Calu3 (cell line): ENCODE data around the gene SLAMF9. TPM values are rescaled to one million over a fixed set of nuclear protein-coding genes. Genes with fewer than 3 reads are reported as not detected.

ENCODE experiments used
- BruUV-seq: library from RNA; stranded (reverse); fragments of 400-500 nt; replicated peaks from 2 replicates; lab custom pipeline; 2021; lab: Mats Ljungman, UMichigan
- CTCF ChIA-PET: fragments of 300-600 bp; sonication (Branson Sonifier 250); formaldehyde crosslinking; loops from one replicate; lab custom pipeline; 2022; ENCODE audit warnings: antibody characterized with exemption; lab: Charles Lee
- DNase-seq: peaks from one replicate; pipeline ENCODE4 v3.0.0; 2022
- H3K27ac Mint-ChIP-seq: one replicate; pipeline ENCODE4 v1.8.0; 2022; ENCODE audit warnings: mixed read lengths; ENCODE audit not compliant: unreplicated experiment
- H3K27me3 Mint-ChIP-seq: one replicate; pipeline ENCODE4 v1.8.0; 2022; ENCODE audit warnings: mixed read lengths; ENCODE audit not compliant: unreplicated experiment
- H3K36me3 Mint-ChIP-seq: one replicate; pipeline ENCODE4 v1.8.0; 2022; ENCODE audit warnings: mild to moderate bottlenecking, moderate library complexity, mixed read lengths; ENCODE audit not compliant: insufficient read depth, unreplicated experiment
- H3K4me1 Mint-ChIP-seq: one replicate; pipeline ENCODE4 v1.8.0; 2022; ENCODE audit warnings: mild to moderate bottlenecking, low read depth, mixed read lengths; ENCODE audit not compliant: unreplicated experiment
- H3K4me3 Mint-ChIP-seq: one replicate; pipeline ENCODE4 v1.8.0; 2022; ENCODE audit warnings: mild to moderate bottlenecking, low read depth, moderate library complexity, mixed read lengths; ENCODE audit not compliant: unreplicated experiment
- H3K9me3 Mint-ChIP-seq: one replicate; pipeline ENCODE4 v1.8.0; 2022; ENCODE audit warnings: low read depth, mixed read lengths; ENCODE audit not compliant: unreplicated experiment
- intact Hi-C: fragments of 100-400 bp; cut with micrococcal nuclease; formaldehyde crosslinking; loops from one replicate; pipeline ENCODE4 v1.10.0; 2022; ENCODE audit not compliant: unreplicated experiment
- total RNA-seq: library from RNA; stranded (reverse); gene quantifications from 2 replicates; pipeline ENCODE4 v1.2.3, GENCODE V29; 2022
- TF ChIP-seq, protein P1 (sequence below): fragments of 200-600 bp; IDR thresholded peaks from one replicate; pipeline ENCODE4 v1.8.0; 2022; ENCODE audit warnings: antibody characterized with exemption; ENCODE audit not compliant: unreplicated experiment

Gene SLAMF9
- total RNA-seq, 1 experiment from 2014 or later, result not detected

DNA sequence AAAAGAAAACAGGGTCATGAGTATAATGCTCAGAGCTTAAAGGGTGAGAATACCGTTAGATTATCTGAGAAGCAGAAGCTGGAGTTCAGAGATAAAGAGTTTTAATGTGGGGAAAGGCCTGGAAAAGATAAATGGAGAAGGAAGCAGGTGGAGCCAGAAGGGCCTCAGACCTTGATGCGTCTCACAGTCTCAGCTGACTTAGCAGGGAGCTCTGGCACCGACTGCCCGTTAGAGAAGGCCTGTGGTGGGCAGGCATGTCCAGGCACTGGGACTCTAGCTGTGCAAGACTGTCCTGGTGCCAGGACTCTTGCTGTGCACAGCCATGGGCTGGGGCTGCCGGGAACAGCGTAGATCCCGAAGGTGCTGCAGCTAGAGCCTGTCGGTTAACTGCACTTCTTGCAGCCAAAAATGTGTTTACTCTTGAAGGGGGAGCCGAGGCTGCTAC is 3.8 kb upstream of the SLAMF9 start:
- H3K4me1 Mint-ChIP-seq, result peaks cover 28% of the 10 kb centered on the region
- CTCF ChIA-PET, result interaction anchor here (1.9 kb wide), 1 partner anchor 50 kb away, joined by 6 read pairs; no protein-coding TSS in a partner anchor
- no peak overlapping the region for H3K4me3 Mint-ChIP-seq
- no peak for DNase-seq
- H3K27me3 Mint-ChIP-seq, result peaks cover 56% of the 10 kb centered on the region
- no peak overlapping the region for H3K27ac Mint-ChIP-seq
- BruUV-seq, result no TSS peak
- no peaks in the 10 kb centered on the region for H3K9me3 Mint-ChIP-seq
- TF ChIP-seq, protein P1, sequence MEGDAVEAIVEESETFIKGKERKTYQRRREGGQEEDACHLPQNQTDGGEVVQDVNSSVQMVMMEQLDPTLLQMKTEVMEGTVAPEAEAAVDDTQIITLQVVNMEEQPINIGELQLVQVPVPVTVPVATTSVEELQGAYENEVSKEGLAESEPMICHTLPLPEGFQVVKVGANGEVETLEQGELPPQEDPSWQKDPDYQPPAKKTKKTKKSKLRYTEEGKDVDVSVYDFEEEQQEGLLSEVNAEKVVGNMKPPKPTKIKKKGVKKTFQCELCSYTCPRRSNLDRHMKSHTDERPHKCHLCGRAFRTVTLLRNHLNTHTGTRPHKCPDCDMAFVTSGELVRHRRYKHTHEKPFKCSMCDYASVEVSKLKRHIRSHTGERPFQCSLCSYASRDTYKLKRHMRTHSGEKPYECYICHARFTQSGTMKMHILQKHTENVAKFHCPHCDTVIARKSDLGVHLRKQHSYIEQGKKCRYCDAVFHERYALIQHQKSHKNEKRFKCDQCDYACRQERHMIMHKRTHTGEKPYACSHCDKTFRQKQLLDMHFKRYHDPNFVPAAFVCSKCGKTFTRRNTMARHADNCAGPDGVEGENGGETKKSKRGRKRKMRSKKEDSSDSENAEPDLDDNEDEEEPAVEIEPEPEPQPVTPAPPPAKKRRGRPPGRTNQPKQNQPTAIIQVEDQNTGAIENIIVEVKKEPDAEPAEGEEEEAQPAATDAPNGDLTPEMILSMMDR, result no peak
- peaks cover 5% of the 10 kb centered on the region for H3K36me3 Mint-ChIP-seq
- intact Hi-C loops, result no loop called here

DNA sequence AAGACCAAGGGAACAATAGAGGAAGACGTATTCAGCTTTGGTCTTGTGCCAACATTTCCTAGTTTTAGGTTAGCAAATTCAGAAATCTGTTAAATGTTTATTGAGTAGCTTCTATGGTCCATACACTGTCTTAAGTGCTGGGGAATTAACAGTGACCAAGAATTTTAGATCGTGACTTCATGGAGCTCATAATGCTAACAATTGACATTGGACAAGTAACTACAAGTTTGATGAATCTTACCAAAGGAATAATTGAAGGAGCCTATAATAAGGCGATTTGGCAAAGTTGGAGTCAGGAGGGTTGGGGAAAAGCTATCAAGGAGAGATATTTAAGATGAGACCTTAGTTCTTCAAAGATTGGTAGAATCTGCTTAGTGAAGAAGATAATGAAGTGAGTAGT is 1.4 kb upstream of the SLAMF9 start:
- H3K27me3 Mint-ChIP-seq, result peaks cover 69% of the 10 kb centered on the region
- intact Hi-C loops, result no loop called here
- no peak overlapping the region for H3K4me3 Mint-ChIP-seq

DNA sequence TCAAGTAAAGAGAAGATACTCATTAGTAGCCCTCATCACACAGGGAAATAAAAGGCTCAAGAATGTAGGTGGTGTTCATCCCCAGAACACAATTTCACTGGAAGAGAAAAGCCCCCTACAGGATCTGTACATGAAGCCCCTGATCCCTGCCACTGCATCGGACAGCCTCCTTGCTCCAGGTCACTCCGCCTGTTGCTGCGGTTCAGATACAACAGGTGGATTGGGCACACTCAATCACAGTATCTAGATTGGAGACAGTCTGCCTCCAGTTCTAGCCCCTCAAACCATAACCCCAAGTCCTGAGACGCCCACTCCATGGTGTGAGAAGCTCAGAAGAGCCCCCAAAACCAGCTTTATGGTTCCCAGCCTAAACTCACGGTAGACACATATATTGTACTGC is 1.1 kb downstream of the SLAMF9 start:
- H3K4me1 Mint-ChIP-seq, result peaks cover 19% of the 10 kb centered on the region
- no peak overlapping the region for H3K4me3 Mint-ChIP-seq
- CTCF ChIA-PET, result no interaction called here
- intact Hi-C loops, result no loop called here
- DNase-seq, result no peak
- no TSS peak for BruUV-seq
- TF ChIP-seq, protein P1, result no peak
- H3K9me3 Mint-ChIP-seq, result no peaks in the 10 kb centered on the region
- H3K27me3 Mint-ChIP-seq, result peaks cover 64% of the 10 kb centered on the region
- no peak overlapping the region for H3K27ac Mint-ChIP-seq
- peaks cover 5% of the 10 kb centered on the region for H3K36me3 Mint-ChIP-seq

More for the DNA sequence above, 1.4 kb upstream of the SLAMF9 start:
- TF ChIP-seq, protein P1, result no peak
- Mint-ChIP-seq H3K27ac (no peak overlapping the region), H3K4me1 (peaks cover 11% of the 10 kb centered on the region), H3K36me3 (peaks cover 5% of the 10 kb centered on the region), H3K9me3 (no peaks in the 10 kb centered on the region)
- BruUV-seq, result no TSS peak
- no peak for DNase-seq
- CTCF ChIA-PET, result no interaction called here

DNA sequence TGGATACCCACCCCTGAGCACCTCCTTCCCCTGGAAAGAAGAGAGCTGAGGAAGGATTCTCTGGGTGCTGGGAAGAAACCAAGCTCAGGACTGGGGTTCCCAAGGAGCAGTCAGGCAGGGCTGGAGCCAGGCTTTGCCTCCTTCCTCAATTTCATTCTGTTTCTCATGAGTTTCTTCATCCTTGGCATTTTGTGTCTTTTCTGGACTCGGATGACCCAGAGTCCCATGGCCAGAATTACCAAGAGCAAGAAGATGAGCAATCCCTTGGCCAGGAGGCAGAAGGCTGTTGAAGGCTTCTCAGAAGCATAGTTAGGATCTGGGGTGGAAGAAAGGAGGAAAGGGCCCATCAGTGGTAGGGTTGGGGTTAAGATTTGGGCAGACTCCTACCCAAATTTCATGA is 2.5 kb downstream of the SLAMF9 start:
- no peaks in the 10 kb centered on the region for H3K9me3 Mint-ChIP-seq
- H3K4me1 Mint-ChIP-seq, result peaks cover 20% of the 10 kb centered on the region
- peaks cover 64% of the 10 kb centered on the region for H3K27me3 Mint-ChIP-seq
- TF ChIP-seq, protein P1, result no peak
- BruUV-seq, result no TSS peak
- DNase-seq, result no peak
- H3K27ac Mint-ChIP-seq, result no peak overlapping the region
- CTCF ChIA-PET, result no interaction called here
- H3K36me3 Mint-ChIP-seq, result peaks cover 6% of the 10 kb centered on the region
- intact Hi-C loops, result no loop called here
- H3K4me3 Mint-ChIP-seq, result no peak overlapping the region
